Activated naive CD8-positive, alpha-beta T cell (primary cell): ENCODE measurements around the gene UGT1A6.

Experiments
- H3K27ac Mint-ChIP-seq: one replicate; pipeline ENCODE4 v1.8.0; 2021; ENCODE audit warnings: mixed read lengths
- H3K27me3 Mint-ChIP-seq: one replicate; pipeline ENCODE4 v1.8.0; 2021; ENCODE audit warnings: mixed read lengths
- H3K36me3 Mint-ChIP-seq: one replicate; pipeline ENCODE4 v1.8.0; 2021; ENCODE audit warnings: mixed read lengths
- H3K4me1 Mint-ChIP-seq: one replicate; pipeline ENCODE4 v1.8.0; 2021; ENCODE audit warnings: low read depth, mixed read lengths
- H3K4me3 Mint-ChIP-seq: one replicate; pipeline ENCODE4 v1.8.0; 2021; ENCODE audit warnings: mild to moderate bottlenecking, mixed read lengths
- H3K9me3 Mint-ChIP-seq: one replicate; pipeline ENCODE4 v1.8.0; 2021; ENCODE audit warnings: low read depth, mixed read lengths

UGT1A6 gene

GRCh38 chr2:233760043-233760442 lies 67.4 kb downstream of the UGT1A6 start, which contains the start of gene UGT1A1:
Gene UGT1A1, plus strand, starts transcription at chr2:233760270. Its CDS starts 18 bp downstream, at chr2:233760288.
- no peaks in the 10 kb centered on the region for H3K9me3 Mint-ChIP-seq
- H3K27me3 Mint-ChIP-seq, result peaks cover 5% of the 10 kb centered on the region
- no peaks in the 10 kb centered on the region for H3K4me1 Mint-ChIP-seq
- H3K4me3 Mint-ChIP-seq, result no peak within 1 kb of the TSS
- H3K27ac Mint-ChIP-seq, result no peak within 1 kb of the TSS
- H3K36me3 Mint-ChIP-seq, result no peaks in the 10 kb centered on the region

GRCh38 chr2:233761040-233761769 lies 68.5 kb downstream of the UGT1A6 start:
- Mint-ChIP-seq H3K27ac (no peak overlapping the region), H3K4me3 (no peak overlapping the region), H3K9me3 (no peaks in the 10 kb centered on the region), H3K36me3 (no peaks in the 10 kb centered on the region), H3K27me3 (peaks cover 7% of the 10 kb centered on the region), H3K4me1 (no peaks in the 10 kb centered on the region)

- Mint-ChIP-seq H3K36me3 (no peaks in the 10 kb centered on the region), H3K27ac (no peak overlapping the region), H3K27me3 (peaks cover 13% of the 10 kb centered on the region), H3K4me3 (no peak overlapping the region), H3K4me1 (no peaks in the 10 kb centered on the region), H3K9me3 (no peaks in the 10 kb centered on the region)
These were observed 71.6 kb downstream of the UGT1A6 start for GRCh38 chr2:233764264-233764663.

GRCh38 chr2:233764761-233765160 lies 72.1 kb downstream of the UGT1A6 start:
- Mint-ChIP-seq H3K36me3 (no peaks in the 10 kb centered on the region), H3K27me3 (peaks cover 13% of the 10 kb centered on the region), H3K4me3 (no peak overlapping the region), H3K9me3 (no peaks in the 10 kb centered on the region), H3K4me1 (no peaks in the 10 kb centered on the region), H3K27ac (no peak overlapping the region)

- H3K36me3 Mint-ChIP-seq, result no peaks in the 10 kb centered on the region
- no peaks in the 10 kb centered on the region for H3K9me3 Mint-ChIP-seq
- no peaks in the 10 kb centered on the region for H3K4me1 Mint-ChIP-seq
- no peak overlapping the region for H3K4me3 Mint-ChIP-seq
- H3K27me3 Mint-ChIP-seq, result peaks cover 15% of the 10 kb centered on the region
- no peak overlapping the region for H3K27ac Mint-ChIP-seq
These were observed 73.7 kb downstream of the UGT1A6 start for GRCh38 chr2:233766416-233766815.

GRCh38 chr2:233768076-233768475 lies 75.4 kb downstream of the UGT1A6 start:
- Mint-ChIP-seq H3K4me3 (no peak overlapping the region), H3K27ac (no peak overlapping the region), H3K36me3 (no peaks in the 10 kb centered on the region), H3K4me1 (no peaks in the 10 kb centered on the region), H3K27me3 (peaks cover 15% of the 10 kb centered on the region), H3K9me3 (no peaks in the 10 kb centered on the region)

- H3K36me3 Mint-ChIP-seq, result no peaks in the 10 kb centered on the region
- no peak overlapping the region for H3K27ac Mint-ChIP-seq
- no peak overlapping the region for H3K4me3 Mint-ChIP-seq
- H3K27me3 Mint-ChIP-seq, result peaks cover 9% of the 10 kb centered on the region
- H3K4me1 Mint-ChIP-seq, result no peaks in the 10 kb centered on the region
- no peaks in the 10 kb centered on the region for H3K9me3 Mint-ChIP-seq
These were observed 76.6 kb downstream of the UGT1A6 start for GRCh38 chr2:233769260-233769659.

GRCh38 chr2:233772153-233772552 lies 79.5 kb downstream of the UGT1A6 start:
- Mint-ChIP-seq H3K4me3 (no peak overlapping the region), H3K27me3 (peaks cover 7% of the 10 kb centered on the region), H3K36me3 (no peaks in the 10 kb centered on the region), H3K9me3 (peaks cover 9% of the 10 kb centered on the region), H3K27ac (no peak overlapping the region), H3K4me1 (no peaks in the 10 kb centered on the region)

GRCh38 chr2:233772583-233772982 lies 79.9 kb downstream of the UGT1A6 start:
- peaks cover 9% of the 10 kb centered on the region for H3K9me3 Mint-ChIP-seq
- H3K27me3 Mint-ChIP-seq, result peaks cover 7% of the 10 kb centered on the region
- H3K36me3 Mint-ChIP-seq, result no peaks in the 10 kb centered on the region
- H3K4me3 Mint-ChIP-seq, result no peak overlapping the region
- no peak overlapping the region for H3K27ac Mint-ChIP-seq
- H3K4me1 Mint-ChIP-seq, result no peaks in the 10 kb centered on the region

- H3K9me3 Mint-ChIP-seq, result peaks cover 9% of the 10 kb centered on the region
- H3K27ac Mint-ChIP-seq, result no peak overlapping the region
- H3K27me3 Mint-ChIP-seq, result peaks cover 5% of the 10 kb centered on the region
- H3K4me3 Mint-ChIP-seq, result no peak overlapping the region
- no peaks in the 10 kb centered on the region for H3K4me1 Mint-ChIP-seq
- no peaks in the 10 kb centered on the region for H3K36me3 Mint-ChIP-seq
These were observed 81.2 kb downstream of the UGT1A6 start for GRCh38 chr2:233773854-233774253.

- no peak overlapping the region for H3K4me3 Mint-ChIP-seq
- H3K27ac Mint-ChIP-seq, result no peak overlapping the region
- H3K4me1 Mint-ChIP-seq, result no peaks in the 10 kb centered on the region
- peaks cover 9% of the 10 kb centered on the region for H3K9me3 Mint-ChIP-seq
- no peaks in the 10 kb centered on the region for H3K36me3 Mint-ChIP-seq
- H3K27me3 Mint-ChIP-seq, result peaks cover 7% of the 10 kb centered on the region
These were observed 82.7 kb downstream of the UGT1A6 start for GRCh38 chr2:233775414-233775813.

GRCh38 chr2:233778030-233778429 lies 85.3 kb downstream of the UGT1A6 start, which contains the start of gene MROH2A:
Gene MROH2A, plus strand, starts transcription at chr2:233778330. Its CDS starts 1,029 bp downstream, at chr2:233779359.
- no peaks in the 10 kb centered on the region for H3K4me1 Mint-ChIP-seq
- H3K4me3 Mint-ChIP-seq, result no peak within 1 kb of the TSS
- H3K27me3 Mint-ChIP-seq, result peaks cover 7% of the 10 kb centered on the region
- H3K9me3 Mint-ChIP-seq, result peaks cover 17% of the 10 kb centered on the region
- no peak within 1 kb of the TSS for H3K27ac Mint-ChIP-seq
- H3K36me3 Mint-ChIP-seq, result peaks cover 3% of the 10 kb centered on the region

GRCh38 chr2:233779722-233780121 lies 87.0 kb downstream of the UGT1A6 start:
- Mint-ChIP-seq H3K9me3 (peaks cover 17% of the 10 kb centered on the region), H3K4me3 (no peak overlapping the region), H3K27ac (no peak overlapping the region), H3K36me3 (peaks cover 3% of the 10 kb centered on the region), H3K4me1 (no peaks in the 10 kb centered on the region), H3K27me3 (peaks cover 10% of the 10 kb centered on the region)

GRCh38 chr2:233780771-233781170 lies 88.1 kb downstream of the UGT1A6 start:
- Mint-ChIP-seq H3K27me3 (peaks cover 8% of the 10 kb centered on the region), H3K4me3 (no peak overlapping the region), H3K27ac (no peak overlapping the region), H3K9me3 (peaks cover 16% of the 10 kb centered on the region), H3K36me3 (peaks cover 3% of the 10 kb centered on the region), H3K4me1 (no peaks in the 10 kb centered on the region)

- H3K36me3 Mint-ChIP-seq, result no peaks in the 10 kb centered on the region
- H3K4me1 Mint-ChIP-seq, result no peaks in the 10 kb centered on the region
- H3K9me3 Mint-ChIP-seq, result no peaks in the 10 kb centered on the region
- H3K27ac Mint-ChIP-seq, result no peak overlapping the region
- H3K27me3 Mint-ChIP-seq, result peaks cover 5% of the 10 kb centered on the region
- H3K4me3 Mint-ChIP-seq, result no peak overlapping the region
These were observed 96.9 kb downstream of the UGT1A6 start for GRCh38 chr2:233789554-233789953.
